ENCODE results near the gene PXK. TPM values are rescaled to one million over a fixed set of nuclear protein-coding genes. Genes with fewer than 3 reads are reported as not detected.

The PXK gene
- total and polyA plus RNA-seq, 4 donors = 6.0 to 15.9 (median 12.6) TPM

DNA sequence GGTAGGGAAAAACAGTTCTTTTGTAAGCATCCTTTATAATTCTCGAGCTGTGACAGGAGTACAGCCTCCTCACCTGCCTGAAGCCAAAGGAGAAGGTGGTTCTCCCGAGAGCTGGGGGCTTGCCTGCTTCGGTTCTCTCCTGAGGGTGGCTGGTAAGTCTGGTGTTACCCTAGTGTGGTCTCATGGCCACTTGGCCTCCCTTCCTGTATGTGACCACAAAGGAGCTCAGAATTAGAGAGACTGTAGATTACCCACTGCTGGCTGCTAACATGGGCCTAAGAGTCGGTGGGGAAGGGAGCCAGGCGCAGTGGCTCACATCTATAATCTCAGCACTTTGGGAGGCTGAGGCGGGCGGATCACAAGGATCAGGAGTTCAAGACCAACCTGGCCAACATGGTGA is 88.3 kb downstream of the PXK start:
- Histone ChIP-seq H3K9me3 (ENCODE audit: control insufficient read depth in 4 of 4, low read length in 3 of 4) (no peaks in the 10 kb centered on the region), H3K36me3 (ENCODE audit: control insufficient read depth in 4 of 4, insufficient read depth in 3 of 4, low read depth in 1 of 4, low read length in 3 of 4) (peaks cover 3 to 28% (median 18%) of the 10 kb centered on the region in 4 donors), H3K27me3 (ENCODE audit: control insufficient read depth in 4 of 4, insufficient read depth in 4 of 4, low read length in 3 of 4) (no peaks in the 10 kb centered on the region), H3K9ac (ENCODE audit: low read depth in 1 of 2, low read length in 2 of 2) (no peak overlapping the region), H3K4me1 (ENCODE audit: control insufficient read depth in 4 of 4, insufficient read depth in 4 of 4, low read length in 3 of 4) (peaks cover 3 to 19% (median 7%) of the 10 kb centered on the region in 4 donors), H3K27ac (ENCODE audit: low read depth in 1 of 2, low read length in 2 of 2) (no peak overlapping the region), H3K4me3 (ENCODE audit: low read depth in 1 of 3, low read length in 3 of 3) (no peak overlapping the region)
- DNase-seq (ENCODE audit: low spot score) = no peak
- 94% methylated on average over 7 of the region's 7 CpGs for WGBS
- TF ChIP-seq, protein P1, sequence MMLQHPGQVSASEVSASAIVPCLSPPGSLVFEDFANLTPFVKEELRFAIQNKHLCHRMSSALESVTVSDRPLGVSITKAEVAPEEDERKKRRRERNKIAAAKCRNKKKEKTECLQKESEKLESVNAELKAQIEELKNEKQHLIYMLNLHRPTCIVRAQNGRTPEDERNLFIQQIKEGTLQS (IDR thresholded peaks at IDR 0.05) = no peak
- TF ChIP-seq JUND (IDR thresholded peaks at IDR 0.05) (no peak), FOXA2 (IDR thresholded peaks at IDR 0.05) (no peak), RXRA (IDR thresholded peaks at IDR 0.05) (no peak), GABPA (IDR thresholded peaks at IDR 0.05 in 1 of 2, conservative IDR thresholded peaks at IDR 0.05 in 1 of 2) (no peak), NR2F2 (IDR thresholded peaks at IDR 0.05) (no peak), SP1 (IDR thresholded peaks at IDR 0.05) (no peak), RAD21 (IDR thresholded peaks at IDR 0.05) (no peak), YY1 (IDR thresholded peaks at IDR 0.05) (no peak), HNF4A (conservative IDR thresholded peaks at IDR 0.05) (no peak), TAF1 (conservative IDR thresholded peaks at IDR 0.05) (no peak), FOXA1 (IDR thresholded peaks at IDR 0.05) (no peak), EGR1 (IDR thresholded peaks at IDR 0.05; ENCODE audit: low read depth in 2 of 2) (no peak)
- TF ChIP-seq, protein P2, sequence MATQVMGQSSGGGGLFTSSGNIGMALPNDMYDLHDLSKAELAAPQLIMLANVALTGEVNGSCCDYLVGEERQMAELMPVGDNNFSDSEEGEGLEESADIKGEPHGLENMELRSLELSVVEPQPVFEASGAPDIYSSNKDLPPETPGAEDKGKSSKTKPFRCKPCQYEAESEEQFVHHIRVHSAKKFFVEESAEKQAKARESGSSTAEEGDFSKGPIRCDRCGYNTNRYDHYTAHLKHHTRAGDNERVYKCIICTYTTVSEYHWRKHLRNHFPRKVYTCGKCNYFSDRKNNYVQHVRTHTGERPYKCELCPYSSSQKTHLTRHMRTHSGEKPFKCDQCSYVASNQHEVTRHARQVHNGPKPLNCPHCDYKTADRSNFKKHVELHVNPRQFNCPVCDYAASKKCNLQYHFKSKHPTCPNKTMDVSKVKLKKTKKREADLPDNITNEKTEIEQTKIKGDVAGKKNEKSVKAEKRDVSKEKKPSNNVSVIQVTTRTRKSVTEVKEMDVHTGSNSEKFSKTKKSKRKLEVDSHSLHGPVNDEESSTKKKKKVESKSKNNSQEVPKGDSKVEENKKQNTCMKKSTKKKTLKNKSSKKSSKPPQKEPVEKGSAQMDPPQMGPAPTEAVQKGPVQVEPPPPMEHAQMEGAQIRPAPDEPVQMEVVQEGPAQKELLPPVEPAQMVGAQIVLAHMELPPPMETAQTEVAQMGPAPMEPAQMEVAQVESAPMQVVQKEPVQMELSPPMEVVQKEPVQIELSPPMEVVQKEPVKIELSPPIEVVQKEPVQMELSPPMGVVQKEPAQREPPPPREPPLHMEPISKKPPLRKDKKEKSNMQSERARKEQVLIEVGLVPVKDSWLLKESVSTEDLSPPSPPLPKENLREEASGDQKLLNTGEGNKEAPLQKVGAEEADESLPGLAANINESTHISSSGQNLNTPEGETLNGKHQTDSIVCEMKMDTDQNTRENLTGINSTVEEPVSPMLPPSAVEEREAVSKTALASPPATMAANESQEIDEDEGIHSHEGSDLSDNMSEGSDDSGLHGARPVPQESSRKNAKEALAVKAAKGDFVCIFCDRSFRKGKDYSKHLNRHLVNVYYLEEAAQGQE (IDR thresholded peaks at IDR 0.05) = no peak
- TF ChIP-seq, protein P3, sequence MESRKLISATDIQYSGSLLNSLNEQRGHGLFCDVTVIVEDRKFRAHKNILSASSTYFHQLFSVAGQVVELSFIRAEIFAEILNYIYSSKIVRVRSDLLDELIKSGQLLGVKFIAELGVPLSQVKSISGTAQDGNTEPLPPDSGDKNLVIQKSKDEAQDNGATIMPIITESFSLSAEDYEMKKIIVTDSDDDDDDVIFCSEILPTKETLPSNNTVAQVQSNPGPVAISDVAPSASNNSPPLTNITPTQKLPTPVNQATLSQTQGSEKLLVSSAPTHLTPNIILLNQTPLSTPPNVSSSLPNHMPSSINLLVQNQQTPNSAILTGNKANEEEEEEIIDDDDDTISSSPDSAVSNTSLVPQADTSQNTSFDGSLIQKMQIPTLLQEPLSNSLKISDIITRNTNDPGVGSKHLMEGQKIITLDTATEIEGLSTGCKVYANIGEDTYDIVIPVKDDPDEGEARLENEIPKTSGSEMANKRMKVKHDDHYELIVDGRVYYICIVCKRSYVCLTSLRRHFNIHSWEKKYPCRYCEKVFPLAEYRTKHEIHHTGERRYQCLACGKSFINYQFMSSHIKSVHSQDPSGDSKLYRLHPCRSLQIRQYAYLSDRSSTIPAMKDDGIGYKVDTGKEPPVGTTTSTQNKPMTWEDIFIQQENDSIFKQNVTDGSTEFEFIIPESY (IDR thresholded peaks at IDR 0.05) = no peak
- TF ChIP-seq, protein P4, sequence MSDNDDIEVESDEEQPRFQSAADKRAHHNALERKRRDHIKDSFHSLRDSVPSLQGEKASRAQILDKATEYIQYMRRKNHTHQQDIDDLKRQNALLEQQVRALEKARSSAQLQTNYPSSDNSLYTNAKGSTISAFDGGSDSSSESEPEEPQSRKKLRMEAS (IDR thresholded peaks at IDR 0.05) = no peak

DNA sequence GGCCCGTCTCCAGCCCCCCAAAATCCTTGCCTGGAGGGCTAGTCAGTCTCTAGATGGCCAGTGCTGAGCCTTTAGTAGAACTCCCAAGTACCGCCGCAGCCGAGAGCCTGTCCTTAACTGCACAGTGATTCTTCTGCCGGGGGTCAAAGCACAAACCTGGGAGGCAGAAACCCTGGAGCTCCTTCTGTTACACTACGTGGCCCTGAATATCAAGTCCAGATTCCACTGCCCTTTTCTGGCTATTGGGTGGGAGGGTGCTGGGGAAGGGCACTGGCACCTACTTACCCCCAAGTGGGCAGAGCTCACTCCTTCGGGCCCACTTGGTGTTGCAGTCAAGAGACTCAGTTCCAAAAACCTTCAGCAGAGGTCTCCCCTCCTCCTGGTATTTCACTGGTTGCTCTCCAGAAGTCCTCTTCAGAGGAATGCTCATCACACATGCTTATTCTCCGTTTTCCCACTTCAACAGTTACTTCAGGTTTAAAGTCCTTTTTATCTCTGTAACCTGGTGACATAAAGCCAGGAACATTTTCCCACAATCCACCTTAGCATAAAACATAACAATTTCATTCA is 90.1 kb downstream of the PXK start:
- Histone ChIP-seq H3K27me3 (ENCODE audit: control insufficient read depth in 4 of 4, insufficient read depth in 4 of 4, low read length in 3 of 4) (no peaks in the 10 kb centered on the region), H3K9me3 (ENCODE audit: control insufficient read depth in 4 of 4, low read length in 3 of 4) (no peaks in the 10 kb centered on the region), H3K4me1 (ENCODE audit: control insufficient read depth in 4 of 4, insufficient read depth in 4 of 4, low read length in 3 of 4) (peaks cover 0 to 7% (median 0%) of the 10 kb centered on the region in 4 donors), H3K27ac (ENCODE audit: low read depth in 1 of 2, low read length in 2 of 2) (no peak overlapping the region), H3K4me3 (ENCODE audit: low read depth in 1 of 3, low read length in 3 of 3) (no peak overlapping the region), H3K36me3 (ENCODE audit: control insufficient read depth in 4 of 4, insufficient read depth in 3 of 4, low read depth in 1 of 4, low read length in 3 of 4) (peaks cover 10 to 38% (median 27%) of the 10 kb centered on the region in 4 donors), H3K9ac (ENCODE audit: low read depth in 1 of 2, low read length in 2 of 2) (no peak overlapping the region)
- WGBS = 80% methylated on average over 8 of the region's 8 CpGs
- DNase-seq (ENCODE audit: low spot score) = no peak
- TF ChIP-seq YY1 (IDR thresholded peaks at IDR 0.05) (no peak), TAF1 (conservative IDR thresholded peaks at IDR 0.05) (no peak), GABPA (IDR thresholded peaks at IDR 0.05 in 1 of 2, conservative IDR thresholded peaks at IDR 0.05 in 1 of 2) (no peak), FOXA2 (IDR thresholded peaks at IDR 0.05) (no peak), RXRA (IDR thresholded peaks at IDR 0.05) (no peak), RAD21 (IDR thresholded peaks at IDR 0.05) (peak; percentile 51 to 63)
- TF ChIP-seq, protein P4 (IDR thresholded peaks at IDR 0.05) = no peak
- TF ChIP-seq, protein P3 (IDR thresholded peaks at IDR 0.05) = no peak
